Neuronal stem cell (in vitro differentiated cells): ENCODE measurements around the gene FZD10.

Experiments
- DNase-seq: peaks from one replicate; pipeline ENCODE4 v3.0.0-alpha.2; 2013; ENCODE audit warnings: low spot score
- H2AFZ ChIP-seq: one replicate; pipeline ENCODE4 v1.6.1; 2013; ENCODE audit warnings: mild to moderate bottlenecking, low read length, inconsistent platforms
- H2AK5ac ChIP-seq: 2 replicates; pipeline ENCODE4 v1.6.1; 2013; ENCODE audit warnings: low read depth, mild to moderate bottlenecking, inconsistent platforms, low read length, moderate library complexity, mixed read lengths
- H2BK120ac ChIP-seq: 2 replicates; pipeline ENCODE4 v1.6.1; 2013; ENCODE audit warnings: low read depth, mild to moderate bottlenecking, inconsistent platforms, low read length, moderate library complexity, mixed read lengths
- H2BK12ac ChIP-seq: one replicate; pipeline ENCODE4 v1.6.1; 2013; ENCODE audit warnings: low read length, inconsistent platforms
- H2BK15ac ChIP-seq: 2 replicates; pipeline ENCODE4 v1.6.1; 2013; ENCODE audit warnings: mild to moderate bottlenecking, low read length, inconsistent platforms, mixed read lengths
- H2BK5ac ChIP-seq: one replicate; pipeline ENCODE4 v1.6.1; 2013; ENCODE audit warnings: inconsistent platforms, mild to moderate bottlenecking, low read length, moderate library complexity
- H3K14ac ChIP-seq: one replicate; pipeline ENCODE4 v1.6.1; 2013; ENCODE audit warnings: low read length, inconsistent platforms
- H3K18ac ChIP-seq: 2 replicates; pipeline ENCODE4 v1.6.1; 2013; ENCODE audit warnings: low read length, inconsistent platforms
- H3K23ac ChIP-seq: 2 replicates; pipeline ENCODE4 v1.6.1; 2013; ENCODE audit warnings: low read depth, mild to moderate bottlenecking, mixed read lengths, low read length, inconsistent platforms; ENCODE audit not compliant: poor library complexity
- H3K27ac ChIP-seq: replicated peaks from 3 replicates; pipeline ENCODE4 v1.5.1; 2013; ENCODE audit warnings: low read length, inconsistent platforms
- H3K27me3 ChIP-seq, 3 experiments: 2 replicates each; pipeline ENCODE4 v1.6.1; 2013; ENCODE audit warnings: low read length in 3 of 3, mild to moderate bottlenecking in 2 of 3, inconsistent platforms in 1 of 3, low read depth in 1 of 3, mixed read lengths in 1 of 3, moderate library complexity in 1 of 3; ENCODE audit not compliant: control insufficient read depth in 3 of 3, insufficient read depth in 3 of 3
- H3K36me3 ChIP-seq, 2 donors: replicated peaks in 1 of 2; 2 replicates each; pipeline ENCODE4 v1.6.1; 2013; ENCODE audit warnings: low read length in 2 of 2; ENCODE audit not compliant: control insufficient read depth in 2 of 2, insufficient read depth in 2 of 2
- H3K4ac ChIP-seq: 2 replicates; pipeline ENCODE4 v1.6.1; 2013; ENCODE audit warnings: inconsistent platforms, mild to moderate bottlenecking, low read length, moderate library complexity
- H3K4me1 ChIP-seq, 2 donors: 1 replicate in 1 of 2; 2 replicates in 1 of 2; pipeline ENCODE4 v1.6.1; 2013; ENCODE audit warnings: low read length in 2 of 2, low read depth in 1 of 2; ENCODE audit not compliant: control insufficient read depth in 2 of 2, insufficient read depth in 1 of 2
- H3K4me2 ChIP-seq: one replicate; pipeline ENCODE4 v1.6.1; 2013; ENCODE audit warnings: mild to moderate bottlenecking, low read length, inconsistent platforms; ENCODE audit not compliant: insufficient read depth, poor library complexity, severe bottlenecking
- H3K4me3 ChIP-seq, 2 donors: 2 replicates each; pipeline ENCODE4 v1.5.1; 2013; ENCODE audit warnings: low read length in 2 of 2, mild to moderate bottlenecking in 2 of 2, inconsistent platforms in 1 of 2, moderate library complexity in 1 of 2
- H3K79me1 ChIP-seq: one replicate; pipeline ENCODE4 v1.6.1; 2013; ENCODE audit warnings: low read depth, mild to moderate bottlenecking, inconsistent platforms, low read length, moderate library complexity
- H3K9ac ChIP-seq: one replicate; pipeline ENCODE4 v1.6.1; 2013; ENCODE audit warnings: mild to moderate bottlenecking, low read depth, low read length, inconsistent platforms; ENCODE audit not compliant: poor library complexity
- H3K9me3 ChIP-seq, 2 donors: replicated peaks in 1 of 2; 2 replicates each; pipeline versions ENCODE3 to v1.6.1; 2013; ENCODE audit warnings: low read length in 2 of 2, mild to moderate bottlenecking in 2 of 2, inconsistent platforms in 1 of 2, low read depth in 1 of 2, mixed read lengths in 1 of 2, moderate library complexity in 1 of 2; ENCODE audit not compliant: control insufficient read depth in 2 of 2, insufficient read depth in 1 of 2
- H4K8ac ChIP-seq: one replicate; pipeline ENCODE4 v1.6.1; 2013; ENCODE audit warnings: low read depth, mild to moderate bottlenecking, inconsistent platforms, low read length, moderate library complexity
- H4K91ac ChIP-seq: one replicate; pipeline ENCODE4 v1.6.1; 2013; ENCODE audit warnings: low read length, low read depth, mild to moderate bottlenecking, inconsistent platforms; ENCODE audit not compliant: poor library complexity
- WGBS, 2 donors: extraction: QIAGEN DNeasy Blood & Tissue Kit; methylation state at CpG; one replicate each; pipeline ENCODE4 v1.1.7; 2013; ENCODE audit warnings: missing lambda C conversion rate in 2 of 2, mixed read lengths in 1 of 2; ENCODE audit not compliant: insufficient read length in 2 of 2, insufficient replicate concordance in 1 of 2; ENCODE audit errors: extremely low coverage in 2 of 2; 5-methylcytosine and 5-hydroxymethylcytosine counted together

The FZD10 gene

DNA sequence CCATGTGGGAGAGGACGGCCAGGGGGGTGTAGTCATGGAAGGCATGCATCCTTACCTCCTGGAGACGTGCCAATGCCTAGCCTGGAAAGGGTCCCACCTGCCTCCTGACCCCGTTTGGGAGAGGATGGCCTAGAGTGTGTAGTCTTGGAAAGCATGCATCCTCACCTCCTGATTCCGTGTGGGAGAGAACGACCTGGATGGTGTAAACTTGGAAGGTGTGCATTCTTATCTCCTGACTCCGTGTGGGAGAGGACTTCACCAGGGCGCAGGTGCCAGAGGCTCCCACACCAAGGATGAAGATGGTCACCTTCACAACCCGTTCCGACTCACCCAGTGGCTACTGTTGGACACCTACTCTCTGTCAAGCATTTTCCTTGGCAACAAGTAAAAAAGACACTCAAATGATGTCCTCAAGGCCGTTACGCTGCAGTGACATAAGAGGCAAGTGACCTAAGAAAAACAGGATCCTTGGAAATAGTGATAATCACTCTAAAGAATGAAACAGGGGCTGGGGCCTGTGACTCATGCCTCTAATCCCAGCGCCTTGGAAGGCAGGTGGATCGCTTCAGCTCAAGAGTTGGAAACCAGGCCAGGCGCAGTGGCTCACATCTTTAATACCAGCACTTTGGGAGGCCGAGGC is 37.5 kb upstream of the FZD10 start:
- DNase-seq = no peak
- no peak overlapping the region for H3K4me2 ChIP-seq
- H2BK5ac ChIP-seq = peak overlapping the region; percentile 12
- H3K36me3 ChIP-seq = peaks cover 0 to 1% of the 10 kb centered on the region in 2 donors
- H3K9ac ChIP-seq = peak overlapping the region; percentile 24
- no peak overlapping the region for H2BK120ac ChIP-seq
- no peak overlapping the region for H2BK12ac ChIP-seq
- no peak overlapping the region for H3K4ac ChIP-seq
- H3K9me3 ChIP-seq = peaks cover 0 to 2% of the 10 kb centered on the region in 2 donors
- no peak overlapping the region for H4K8ac ChIP-seq
- peaks cover 0 to 4% of the 10 kb centered on the region in 2 donors for H3K4me1 ChIP-seq
- peaks cover 0 to 2% (median 0%) of the 10 kb centered on the region in 3 experiments for H3K27me3 ChIP-seq
- WGBS, 2 donors = no CpG with 5 or more reads among the region's 15 CpGs
- H2BK15ac ChIP-seq = no peak overlapping the region
- no peak overlapping the region for H3K27ac ChIP-seq
- H3K4me3 ChIP-seq = peak overlapping the region in 1 of 2 donors; percentile 10
- peak overlapping the region; percentile 66 for H3K18ac ChIP-seq
- no peak overlapping the region for H2AFZ ChIP-seq
- no peak overlapping the region for H3K14ac ChIP-seq
- H2AK5ac ChIP-seq = no peak overlapping the region
- no peaks in the 10 kb centered on the region for H3K79me1 ChIP-seq
- no peak overlapping the region for H4K91ac ChIP-seq
- no peak overlapping the region for H3K23ac ChIP-seq

DNA sequence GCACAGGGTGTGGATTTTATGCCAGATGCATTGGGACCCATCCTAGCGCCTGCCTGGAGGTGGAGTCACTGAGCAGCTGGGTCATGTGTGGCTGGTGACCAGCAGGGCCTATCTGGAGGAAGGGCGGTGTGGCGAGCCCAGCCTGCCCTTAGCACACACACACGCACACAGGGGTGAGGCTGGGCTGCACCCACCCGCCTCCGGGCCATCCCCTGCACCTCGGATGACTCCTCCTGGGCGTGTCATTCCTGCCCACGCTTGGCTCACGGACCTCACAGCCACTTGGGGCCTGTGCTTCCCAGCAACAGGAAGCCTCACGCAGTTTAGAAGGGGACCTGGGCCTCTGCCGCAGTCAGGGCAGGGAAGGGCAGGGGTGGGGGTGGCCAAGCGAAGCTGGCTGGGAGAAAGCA is 36.2 kb upstream of the FZD10 start:
- H4K91ac ChIP-seq = no peak overlapping the region
- no peak overlapping the region for H2BK15ac ChIP-seq
- DNase-seq = no peak
- no peak overlapping the region for H2BK120ac ChIP-seq
- peak overlapping the region; percentile 67 for H2AK5ac ChIP-seq
- H3K4me3 ChIP-seq = no peak overlapping the region
- H3K36me3 ChIP-seq = no peaks in the 10 kb centered on the region
- H2BK12ac ChIP-seq = no peak overlapping the region
- H2AFZ ChIP-seq = no peak overlapping the region
- no peak overlapping the region for H3K4me2 ChIP-seq
- H2BK5ac ChIP-seq = no peak overlapping the region
- WGBS, 2 donors = no CpG with 5 or more reads among the region's 13 CpGs
- H3K14ac ChIP-seq = no peak overlapping the region
- H3K23ac ChIP-seq = no peak overlapping the region
- H3K9ac ChIP-seq = peak overlapping the region; percentile 44
- H4K8ac ChIP-seq = no peak overlapping the region
- H3K9me3 ChIP-seq = peaks cover 0 to 2% of the 10 kb centered on the region in 2 donors
- peaks cover 0 to 2% (median 0%) of the 10 kb centered on the region in 3 experiments for H3K27me3 ChIP-seq
- no peak overlapping the region for H3K27ac ChIP-seq
- peaks cover 0 to 4% of the 10 kb centered on the region in 2 donors for H3K4me1 ChIP-seq
- peak overlapping the region; percentile 53 for H3K18ac ChIP-seq
- H3K4ac ChIP-seq = no peak overlapping the region
- H3K79me1 ChIP-seq = no peaks in the 10 kb centered on the region

- Histone ChIP-seq H3K36me3 (no peaks in the 10 kb centered on the region), H3K79me1 (no peaks in the 10 kb centered on the region), H4K8ac (no peak overlapping the region), H2BK5ac (no peak overlapping the region), H3K18ac (no peak overlapping the region), H3K27me3 (peaks cover 0 to 11% (median 5%) of the 10 kb centered on the region in 3 experiments), H3K27ac (no peak overlapping the region), H4K91ac (no peak overlapping the region), H2BK15ac (no peak overlapping the region), H3K4ac (no peak overlapping the region), H3K4me1 (peaks cover 0 to 3% of the 10 kb centered on the region in 2 donors), H3K9me3 (peaks cover 0 to 2% of the 10 kb centered on the region in 2 donors), H2AK5ac (no peak overlapping the region), H2AFZ (no peak overlapping the region), H3K14ac (peak overlapping the region; percentile 48), H2BK12ac (no peak overlapping the region), H3K9ac (no peak overlapping the region), H2BK120ac (no peak overlapping the region), H3K4me2 (no peak overlapping the region), H3K23ac (no peak overlapping the region), H3K4me3 (no peak overlapping the region)
- no CpG with 5 or more reads among the region's 3 CpGs for WGBS, 2 donors
- no peak for DNase-seq
Observed at GRCh38 chr12:130127532-130127911, 34.7 kb upstream of the FZD10 start.

GRCh38 chr12:130127912-130128789 is 34.1 kb upstream of the FZD10 start:
- peaks cover 0 to 17% (median 5%) of the 10 kb centered on the region in 3 experiments for H3K27me3 ChIP-seq
- no peaks in the 10 kb centered on the region for H3K4me1 ChIP-seq
- no CpG with 5 or more reads among the region's 21 CpGs for WGBS, 2 donors
- no peak overlapping the region for H4K8ac ChIP-seq
- H2AK5ac ChIP-seq = no peak overlapping the region
- DNase-seq = no peak
- no peak overlapping the region for H3K4me3 ChIP-seq
- H3K36me3 ChIP-seq = no peaks in the 10 kb centered on the region
- H3K18ac ChIP-seq = peak overlapping the region; percentile 63
- no peak overlapping the region for H4K91ac ChIP-seq
- H3K4ac ChIP-seq = no peak overlapping the region
- no peaks in the 10 kb centered on the region for H3K79me1 ChIP-seq
- peak overlapping the region; percentile 48 for H3K14ac ChIP-seq
- H3K9ac ChIP-seq = no peak overlapping the region
- H3K27ac ChIP-seq = no peak overlapping the region
- H2BK120ac ChIP-seq = no peak overlapping the region
- H2BK12ac ChIP-seq = no peak overlapping the region
- H2AFZ ChIP-seq = no peak overlapping the region
- no peak overlapping the region for H2BK5ac ChIP-seq
- no peak overlapping the region for H3K4me2 ChIP-seq
- H3K23ac ChIP-seq = peak overlapping the region; percentile 38
- H2BK15ac ChIP-seq = no peak overlapping the region
- H3K9me3 ChIP-seq = peaks cover 0 to under 1% of the 10 kb centered on the region in 2 donors
